GM21529 (cell line): ENCODE data around the gene MIPOL1.
A peak's percentile ranks its signal among the peaks of the same experiment; 100 is the strongest.
"Not testable (repeated sequence)": the region's sequence is repeated elsewhere in the genome, so short reads cannot be mapped to it uniquely, and the experiment has no call there.

Experiments
- ATAC-seq: cut with Tn5 transposase; IDR thresholded peaks from one replicate; pipeline ENCODE4 v1.9.1; 2021; ENCODE audit not compliant: unreplicated experiment

MIPOL1 gene

DNA sequence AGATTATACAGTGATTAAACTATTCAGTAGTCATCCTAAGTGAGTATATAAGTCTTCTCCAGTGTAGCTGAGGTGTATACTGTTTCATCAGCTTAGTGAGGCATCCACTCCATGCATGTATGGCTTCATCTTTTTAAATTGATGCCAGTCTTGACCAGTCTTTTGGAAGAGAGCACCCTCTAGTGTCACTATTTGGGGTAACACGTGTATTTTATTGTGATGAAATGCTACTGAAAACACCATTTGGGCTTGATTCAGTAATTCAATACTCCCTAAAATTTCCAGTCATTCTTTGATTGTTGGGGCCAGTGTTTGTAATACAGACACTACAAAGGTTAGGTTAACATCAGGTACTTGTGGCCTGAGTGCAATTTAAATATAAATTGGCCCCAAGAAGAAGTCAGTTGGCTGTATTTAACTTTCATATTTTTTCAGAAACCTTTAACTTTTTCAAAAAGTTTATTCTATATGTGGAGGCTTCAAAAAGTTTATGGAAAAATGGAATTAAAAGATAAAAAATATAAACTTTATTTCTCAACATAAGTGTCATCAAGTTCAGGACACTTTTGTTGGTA lies 35.3 kb downstream of the MIPOL1 start:
- ATAC-seq, result peak; percentile 53

DNA sequence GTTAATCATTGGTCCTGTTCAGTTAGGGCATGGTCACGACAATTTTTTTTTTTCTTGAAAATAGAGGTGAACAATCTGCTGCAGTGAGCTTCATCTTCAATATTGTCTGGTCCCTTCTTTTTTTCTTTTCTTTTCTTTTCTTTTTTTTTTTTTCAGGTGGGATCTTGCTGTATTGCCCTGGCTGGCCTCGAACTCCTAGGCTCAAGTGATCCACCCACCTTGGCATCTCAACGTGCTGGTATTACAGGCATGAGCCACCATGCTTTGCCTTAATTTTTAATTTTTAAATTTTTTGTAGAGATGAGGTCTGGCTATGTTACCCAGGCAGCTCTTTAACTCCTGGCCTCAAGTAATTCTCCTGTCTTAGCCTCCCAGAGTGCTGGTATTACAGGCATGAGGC lies 36.5 kb downstream of the MIPOL1 start:
- no peak for ATAC-seq

DNA sequence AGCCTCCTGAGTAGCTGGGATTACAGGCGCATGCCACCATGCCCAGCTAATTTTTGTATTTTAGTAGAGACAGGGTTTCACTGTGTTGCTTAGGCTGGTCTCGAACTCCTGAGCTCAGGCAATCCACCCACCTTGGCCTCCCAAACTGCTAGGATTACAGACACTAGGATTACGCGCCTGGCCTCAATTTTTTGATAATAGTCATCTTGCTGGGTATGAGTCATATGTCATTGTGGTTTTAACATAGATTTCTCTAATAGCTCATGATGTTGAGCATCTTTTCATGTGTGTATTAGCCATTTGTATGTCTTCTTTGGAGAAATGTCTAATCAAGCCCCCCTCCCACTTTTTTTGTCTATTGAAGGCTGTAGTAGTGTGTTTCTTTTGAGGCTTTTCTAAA lies 38.3 kb downstream of the MIPOL1 start:
- ATAC-seq, result not testable (repeated sequence)

GRCh38 chr14:37237094-37237493 lies 39.4 kb downstream of the MIPOL1 start:
- ATAC-seq, result no peak

- no peak for ATAC-seq
These were observed 40.0 kb downstream of the MIPOL1 start for GRCh38 chr14:37237735-37238200.

GRCh38 chr14:37241198-37241597 lies 43.5 kb downstream of the MIPOL1 start:
- no peak for ATAC-seq

- no peak for ATAC-seq
These were observed 48.7 kb downstream of the MIPOL1 start for GRCh38 chr14:37246427-37246829.

DNA sequence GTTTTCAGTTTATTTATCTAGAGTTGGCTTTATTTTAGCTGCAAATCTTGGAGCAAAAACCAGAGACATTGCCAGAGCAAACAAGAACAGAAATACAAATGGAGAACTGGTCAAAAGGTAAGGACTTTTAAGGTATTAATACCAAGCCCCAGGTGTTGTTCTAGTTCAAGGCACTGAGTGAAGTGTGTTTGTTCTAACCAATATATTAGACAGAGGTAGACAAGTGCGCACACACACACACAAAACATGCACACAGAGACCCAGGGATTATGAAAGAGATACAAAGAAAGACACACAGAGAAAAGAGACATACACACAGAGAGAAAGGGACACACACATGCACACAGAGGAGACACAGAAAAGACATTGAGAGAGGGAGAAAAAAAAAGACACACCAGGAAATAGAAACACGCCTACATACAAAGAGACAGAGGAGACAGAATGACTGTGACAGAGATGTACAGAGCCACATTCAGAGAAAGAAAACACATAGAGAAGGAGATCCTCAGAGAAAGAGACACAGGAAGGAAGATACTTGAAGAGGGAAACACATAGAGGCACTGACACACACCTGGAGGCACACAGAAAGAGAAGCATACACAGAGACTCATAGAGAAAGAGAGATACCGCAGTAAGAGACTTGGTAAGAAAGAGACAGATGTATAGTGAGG lies 50.2 kb downstream of the MIPOL1 start:
- ATAC-seq, result no peak

GRCh38 chr14:37251775-37252174 lies 54.0 kb downstream of the MIPOL1 start:
- no peak for ATAC-seq

- ATAC-seq, result no peak
These were observed 54.7 kb downstream of the MIPOL1 start for GRCh38 chr14:37252434-37252833.

DNA sequence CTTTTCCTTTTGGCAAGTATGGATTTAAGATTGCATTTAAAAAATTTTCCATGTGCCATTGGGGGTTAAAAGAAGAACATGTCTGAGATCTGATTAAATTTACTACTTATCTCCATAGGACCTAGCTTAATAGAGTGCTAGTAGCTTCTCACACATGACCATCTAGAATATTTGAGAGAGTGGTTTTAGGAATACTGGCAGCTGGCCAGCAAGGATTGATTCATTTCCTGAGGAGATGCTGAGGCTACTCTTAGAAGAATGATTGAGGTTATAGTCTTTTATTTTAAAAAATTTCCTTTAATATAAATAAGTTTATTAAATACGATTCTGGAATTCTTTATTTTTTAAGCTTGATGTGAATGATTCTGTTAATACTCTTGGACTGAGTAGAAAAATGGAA lies 56.2 kb downstream of the MIPOL1 start:
- ATAC-seq, result no peak

DNA sequence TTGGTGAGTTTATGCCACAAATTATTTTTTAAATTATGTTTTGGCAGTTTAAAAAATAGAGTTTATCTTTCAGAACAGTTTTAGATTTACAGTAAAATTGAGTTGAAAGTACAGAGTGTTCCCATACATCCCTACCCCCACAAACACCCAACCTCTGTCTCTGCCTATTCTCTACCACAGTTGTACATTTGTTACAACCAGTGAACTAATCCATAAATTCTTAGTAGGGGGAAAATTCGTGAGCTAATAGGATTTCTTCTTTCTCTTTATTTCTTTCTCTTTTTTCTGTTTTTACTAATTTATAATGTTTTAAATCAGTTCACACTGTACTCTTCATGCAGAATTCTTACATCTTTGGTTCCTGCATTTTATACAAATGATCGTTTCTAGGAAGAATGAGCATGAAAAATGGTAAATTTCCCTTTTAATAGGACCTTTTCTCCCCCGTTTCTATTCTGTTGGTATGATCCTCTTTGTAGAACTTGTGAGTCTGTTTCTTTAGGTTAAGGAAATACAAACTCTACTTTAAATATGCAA lies 56.7 kb downstream of the MIPOL1 start:
- no peak for ATAC-seq

GRCh38 chr14:37257501-37258070 lies 59.8 kb downstream of the MIPOL1 start:
- no peak for ATAC-seq

- no peak for ATAC-seq
These were observed 64.9 kb downstream of the MIPOL1 start for GRCh38 chr14:37262649-37263048.

DNA sequence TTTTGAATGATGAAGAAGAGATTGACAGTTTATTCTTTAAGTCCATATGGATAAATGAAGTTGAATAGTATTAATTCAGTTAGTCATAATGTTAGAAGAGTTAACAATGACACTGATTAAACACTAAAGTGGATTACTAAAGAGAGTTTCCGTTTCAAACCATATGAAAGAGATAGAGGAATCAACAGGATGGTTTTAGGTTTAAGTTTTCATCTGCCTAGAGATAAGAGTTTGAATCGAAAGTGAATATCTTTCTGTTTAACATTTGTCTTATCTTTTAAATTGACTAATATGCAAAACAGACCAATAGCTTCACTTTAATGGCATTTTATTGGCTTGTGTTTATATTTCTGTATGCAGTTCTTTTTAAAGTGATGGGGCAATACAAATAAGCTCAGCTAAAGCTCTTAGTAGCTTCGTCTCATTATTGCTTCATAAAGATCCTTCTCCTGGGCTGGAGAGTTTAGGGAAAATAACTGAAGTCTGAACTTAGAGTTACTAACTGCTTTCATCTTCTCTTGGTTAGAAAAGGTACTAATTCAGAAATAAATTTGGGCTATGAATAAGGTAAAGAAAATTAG lies 66.0 kb downstream of the MIPOL1 start:
- no peak for ATAC-seq

- no peak for ATAC-seq
These were observed 71.1 kb downstream of the MIPOL1 start for GRCh38 chr14:37268788-37269187.

DNA sequence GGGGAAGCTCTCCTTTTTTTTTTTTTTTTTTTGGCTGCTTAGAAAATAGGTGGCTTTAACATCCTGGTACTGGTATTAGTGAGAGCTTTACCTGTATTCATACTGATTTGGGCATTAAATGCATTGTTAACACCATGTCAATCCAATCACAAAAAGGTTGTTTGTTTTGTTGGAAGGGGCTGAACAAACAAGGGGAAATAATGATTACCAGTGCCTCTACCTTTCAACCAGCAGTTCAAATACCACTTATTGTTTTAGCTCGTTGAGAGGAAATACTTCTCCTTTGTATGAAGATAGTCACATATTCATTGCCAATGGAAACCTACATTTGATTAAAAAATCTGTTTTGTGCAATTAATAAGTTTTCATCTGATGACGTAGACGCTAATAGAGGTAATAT lies 72.9 kb downstream of the MIPOL1 start:
- ATAC-seq, result no peak

GRCh38 chr14:37272569-37272968 lies 74.8 kb downstream of the MIPOL1 start:
- ATAC-seq, result no peak

DNA sequence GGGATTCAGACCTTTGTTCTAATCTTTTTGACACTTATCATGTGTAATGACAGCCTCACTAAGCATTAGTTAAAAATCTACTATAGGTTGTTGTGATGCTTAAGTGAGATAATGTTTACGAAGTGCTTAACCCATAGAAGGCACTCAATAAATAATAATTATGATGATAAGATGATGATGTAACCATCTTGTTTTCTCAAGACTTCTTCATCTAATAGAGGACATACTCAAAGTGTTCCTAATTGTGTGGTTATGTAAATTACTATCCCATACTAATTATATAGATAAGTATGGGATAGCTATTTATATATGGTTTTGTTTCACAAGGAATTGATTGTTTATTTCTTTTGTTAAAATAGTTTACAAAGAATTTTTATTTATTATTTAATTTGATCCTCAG lies 76.9 kb downstream of the MIPOL1 start:
- no peak for ATAC-seq

- ATAC-seq, result no peak
These were observed 78.2 kb downstream of the MIPOL1 start for GRCh38 chr14:37275963-37276362.

- ATAC-seq, result no peak
These were observed 81.2 kb downstream of the MIPOL1 start for GRCh38 chr14:37278636-37279538.
